Skeletal muscle cell (primary cell): ENCODE data around the gene SSRP1.
"Not testable (repeated sequence)": the region's sequence is repeated elsewhere in the genome, so short reads cannot be mapped to it uniquely, and the experiment has no call there.

Experiments
- DNase-seq: peaks from one replicate; pipeline ENCODE4 v3.0.0-alpha.2; 2010; ENCODE audit warnings: low read depth
- H3K4me3 ChIP-seq: 2 replicates; pipeline ENCODE4 v1.5.1; 2011; ENCODE audit warnings: low read depth, mild to moderate bottlenecking, control low read depth, low read length, moderate library complexity

Gene SSRP1

DNA sequence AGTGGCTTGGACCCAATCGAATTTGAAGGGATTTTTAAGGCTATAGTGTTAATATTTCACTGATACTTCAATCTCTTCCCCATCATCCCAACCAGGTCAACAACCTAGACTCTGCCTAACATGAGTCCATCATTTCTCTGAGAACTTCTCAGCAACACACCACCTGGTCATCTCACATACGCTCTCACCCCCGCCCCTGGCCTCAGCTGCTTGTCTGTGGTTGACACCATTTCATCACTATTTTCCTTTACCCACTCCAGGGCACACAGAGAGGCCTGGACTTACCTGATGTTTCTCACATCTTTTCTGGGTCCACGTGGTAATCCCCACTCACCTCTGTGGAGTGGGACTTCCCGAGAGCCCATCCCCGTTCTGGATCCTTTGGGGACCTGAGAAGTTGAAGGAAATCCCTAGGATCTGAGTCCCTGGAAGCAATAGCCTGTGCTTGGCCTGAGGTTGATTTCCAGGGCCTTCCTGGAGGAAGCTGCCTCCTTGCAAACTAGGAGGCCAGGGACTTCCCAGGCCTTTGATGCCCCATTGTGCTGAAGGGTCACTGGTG is 5.6 kb upstream of the SSRP1 start:
- no peak for DNase-seq
- H3K4me3 ChIP-seq = no peak overlapping the region

GRCh38 chr11:57340039-57340615 is 4.4 kb upstream of the SSRP1 start:
- no peak for DNase-seq

DNA sequence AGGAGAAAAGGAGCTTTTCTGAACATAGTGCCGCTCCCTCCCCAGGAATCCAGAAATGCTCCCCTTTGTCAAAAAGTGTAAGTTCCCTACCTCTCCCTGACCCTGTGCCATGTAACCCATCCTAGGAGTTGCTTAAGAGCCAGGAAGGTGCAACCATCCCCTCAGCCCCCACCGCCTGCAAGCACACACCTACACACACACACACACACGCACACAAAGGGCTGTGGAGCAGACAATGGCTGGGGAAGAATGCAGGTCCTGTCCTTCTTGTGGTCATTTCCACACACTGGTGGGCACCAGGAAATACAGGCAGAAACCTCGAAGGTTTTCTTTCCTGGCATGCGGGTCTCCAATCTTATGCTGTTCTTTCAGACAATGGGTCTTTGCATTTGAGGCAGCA is 3.6 kb upstream of the SSRP1 start:
- no peak for DNase-seq
- H3K4me3 ChIP-seq = no peak overlapping the region

More at GRCh38 chr11:57340039-57340615, 4.4 kb upstream of the SSRP1 start:
- no peak overlapping the region for H3K4me3 ChIP-seq

GRCh38 chr11:57338142-57338541 is 2.5 kb upstream of the SSRP1 start, which contains the start of gene P2RX3:
TSS of gene P2RX3 (plus strand) at chr11:57338352. CDS start at chr11:57338551, 199 bp downstream.
- H3K4me3 ChIP-seq = no peak within 1 kb of the TSS
- no peak for DNase-seq

- H3K4me3 ChIP-seq, DNase-seq: not testable (repeated sequence)
Measured at GRCh38 chr11:57336856-57337255, 1.2 kb upstream of the SSRP1 start.

GRCh38 chr11:57336111-57336666 is 497 bp upstream of the SSRP1 start:
- DNase-seq = no peak
- peak overlapping the region; percentile 75 for H3K4me3 ChIP-seq

DNA sequence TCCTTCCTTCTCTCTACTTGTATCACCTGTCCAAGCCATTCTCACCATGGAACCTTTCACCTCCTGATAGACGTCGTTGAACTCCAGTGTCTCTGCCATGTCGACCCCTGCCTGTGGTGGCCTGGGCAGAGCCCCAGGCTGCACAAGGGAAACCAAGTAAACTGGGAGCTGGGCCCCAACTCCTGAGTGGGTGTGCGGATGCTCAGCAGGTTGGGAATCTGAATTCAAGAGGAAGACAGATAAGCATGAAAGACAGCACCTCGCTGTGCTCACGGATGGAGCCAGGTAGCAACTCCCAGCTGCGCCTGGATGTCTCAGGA is 709 bp downstream of the SSRP1 start:
- peak overlapping the region; percentile 75 for H3K4me3 ChIP-seq
- no peak for DNase-seq

GRCh38 chr11:57332694-57333440 is 2.8 kb downstream of the SSRP1 start:
- no peak for DNase-seq
- no peak overlapping the region for H3K4me3 ChIP-seq

- H3K4me3 ChIP-seq = no peak overlapping the region
- no peak for DNase-seq
Measured at GRCh38 chr11:57331720-57332119, 4.0 kb downstream of the SSRP1 start.

GRCh38 chr11:57330029-57330428 is 5.7 kb downstream of the SSRP1 start:
- no peak overlapping the region for H3K4me3 ChIP-seq
- no peak for DNase-seq

GRCh38 chr11:57327721-57328120 is 8.0 kb downstream of the SSRP1 start:
- DNase-seq = no peak
- H3K4me3 ChIP-seq = no peak overlapping the region

- no peak for DNase-seq
- peak overlapping the region; percentile 48 for H3K4me3 ChIP-seq
Measured at GRCh38 chr11:57325735-57326048, 10.0 kb downstream of the SSRP1 start.

DNA sequence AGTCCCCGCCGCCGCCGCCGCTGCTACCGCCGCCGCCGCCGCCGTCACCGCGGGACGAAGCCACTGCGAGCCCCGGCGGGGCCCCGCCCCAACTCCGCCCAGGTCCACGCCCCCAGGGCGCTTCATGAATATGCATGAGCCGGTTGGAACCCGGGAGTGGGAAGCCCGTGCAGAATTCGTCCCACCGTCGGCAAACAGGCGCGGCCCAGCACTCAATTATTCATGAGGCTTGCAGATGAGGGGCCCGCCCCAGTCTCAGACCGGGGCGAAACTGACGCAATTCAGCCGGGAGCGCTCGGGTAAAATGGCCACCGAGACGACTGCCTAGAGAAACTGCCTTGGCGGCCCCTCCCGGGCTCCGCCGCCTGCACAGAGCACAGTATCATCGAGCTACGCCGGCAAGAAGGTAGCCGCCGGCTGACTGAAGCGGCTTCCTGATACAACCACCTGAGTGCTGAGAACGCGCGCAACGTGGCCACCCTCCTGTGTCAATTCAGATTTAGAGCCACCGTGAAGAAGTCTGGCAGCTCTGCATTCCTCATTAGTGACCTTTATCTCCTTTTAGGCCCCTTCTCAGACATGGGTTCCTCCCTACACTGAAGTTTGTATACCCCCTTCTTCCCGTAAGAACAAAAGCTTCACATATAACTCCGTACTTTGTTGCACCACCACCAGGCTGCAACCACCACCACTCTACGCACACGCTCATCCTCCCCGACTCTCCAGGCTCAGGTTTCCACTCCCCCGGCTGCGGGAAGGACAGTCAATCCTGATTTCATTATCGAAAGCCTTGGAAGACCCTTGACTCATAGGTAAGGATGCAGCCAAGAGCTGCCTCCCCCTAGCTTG is 10.6 kb downstream of the SSRP1 start, which contains the start of gene TNKS1BP1:
Gene TNKS1BP1, minus strand, starts transcription at position 67 of the 849 bp plus-strand sequence. CDS start 3,067 bp downstream, outside the sequence.
- DNase-seq = peak; percentile 93
- H3K4me3 ChIP-seq = peak within 1 kb of the TSS; percentile 94

DNA sequence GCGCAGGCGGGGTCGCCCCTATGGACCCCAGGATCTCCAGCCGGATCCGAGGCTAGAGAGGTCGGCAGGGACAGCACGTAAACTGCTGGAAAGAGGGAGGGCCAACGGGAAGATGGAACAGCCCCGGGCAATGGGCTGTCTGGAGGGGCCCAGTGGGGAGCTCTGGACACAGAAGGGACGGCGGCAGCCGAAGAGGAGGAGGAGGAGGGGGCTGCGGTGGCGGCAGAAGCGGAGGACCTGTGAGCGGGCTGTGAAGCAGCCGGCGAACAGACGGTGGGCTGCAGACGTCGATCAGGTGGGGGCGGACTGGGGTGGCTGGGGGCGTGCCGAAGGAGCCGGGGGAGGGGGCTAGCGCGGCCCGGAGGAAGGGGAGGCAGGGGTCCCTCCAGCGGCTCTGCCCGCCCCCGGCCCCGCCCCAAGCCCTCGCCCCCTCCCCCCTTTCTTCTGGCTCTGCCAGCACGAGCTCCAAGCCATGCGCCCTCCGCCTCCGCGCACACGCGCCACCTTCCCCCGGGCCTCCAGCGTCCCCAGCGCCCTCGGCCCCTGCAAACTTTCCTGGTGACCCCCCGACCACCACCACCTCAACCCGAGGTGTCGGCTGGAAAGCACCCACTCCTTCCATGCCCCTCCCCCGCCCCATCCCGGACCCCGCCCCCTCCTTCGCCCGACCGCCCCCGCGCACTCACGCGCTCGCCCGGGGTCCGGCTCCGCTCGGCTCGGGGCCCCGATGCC is 11.4 kb downstream of the SSRP1 start:
- H3K4me3 ChIP-seq = peak overlapping the region; percentile 94
- no peak for DNase-seq

GRCh38 chr11:57323855-57324153 is 11.9 kb downstream of the SSRP1 start:
- H3K4me3 ChIP-seq = peak overlapping the region; percentile 94
- no peak for DNase-seq

DNA sequence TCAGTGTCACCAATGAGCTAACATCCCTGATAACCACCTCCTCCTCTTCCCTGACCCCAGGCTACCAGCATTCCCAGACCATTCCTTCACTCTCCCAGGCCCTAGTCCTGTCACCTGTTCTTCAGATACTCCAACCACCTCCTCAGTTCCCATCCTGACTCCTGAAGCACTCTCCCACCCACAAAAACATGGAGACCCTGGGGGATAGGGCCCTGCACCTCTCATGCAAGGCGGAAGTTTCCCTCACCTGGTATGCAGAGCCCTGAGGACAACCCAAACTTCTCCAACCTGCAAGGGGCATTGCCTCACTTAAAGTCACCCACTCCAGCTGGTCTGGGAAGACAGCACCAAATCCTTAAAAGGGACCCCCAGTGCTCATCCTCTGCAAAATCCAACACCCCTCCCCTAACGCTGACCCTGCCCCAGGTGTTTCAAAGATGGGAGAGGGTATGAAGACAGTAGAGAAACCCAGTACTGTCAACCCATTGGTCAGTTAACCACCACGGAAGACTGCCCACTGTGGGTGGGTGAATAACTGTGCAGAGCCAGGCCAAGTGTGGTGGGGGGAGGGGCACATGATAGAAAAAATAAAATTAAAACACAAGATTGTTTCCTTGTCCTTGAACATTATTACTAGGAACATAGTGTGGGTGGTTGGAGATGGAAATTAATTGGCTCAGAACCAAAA is 12.4 kb downstream of the SSRP1 start:
- peak overlapping the region; percentile 94 for H3K4me3 ChIP-seq
- DNase-seq = no peak

DNA sequence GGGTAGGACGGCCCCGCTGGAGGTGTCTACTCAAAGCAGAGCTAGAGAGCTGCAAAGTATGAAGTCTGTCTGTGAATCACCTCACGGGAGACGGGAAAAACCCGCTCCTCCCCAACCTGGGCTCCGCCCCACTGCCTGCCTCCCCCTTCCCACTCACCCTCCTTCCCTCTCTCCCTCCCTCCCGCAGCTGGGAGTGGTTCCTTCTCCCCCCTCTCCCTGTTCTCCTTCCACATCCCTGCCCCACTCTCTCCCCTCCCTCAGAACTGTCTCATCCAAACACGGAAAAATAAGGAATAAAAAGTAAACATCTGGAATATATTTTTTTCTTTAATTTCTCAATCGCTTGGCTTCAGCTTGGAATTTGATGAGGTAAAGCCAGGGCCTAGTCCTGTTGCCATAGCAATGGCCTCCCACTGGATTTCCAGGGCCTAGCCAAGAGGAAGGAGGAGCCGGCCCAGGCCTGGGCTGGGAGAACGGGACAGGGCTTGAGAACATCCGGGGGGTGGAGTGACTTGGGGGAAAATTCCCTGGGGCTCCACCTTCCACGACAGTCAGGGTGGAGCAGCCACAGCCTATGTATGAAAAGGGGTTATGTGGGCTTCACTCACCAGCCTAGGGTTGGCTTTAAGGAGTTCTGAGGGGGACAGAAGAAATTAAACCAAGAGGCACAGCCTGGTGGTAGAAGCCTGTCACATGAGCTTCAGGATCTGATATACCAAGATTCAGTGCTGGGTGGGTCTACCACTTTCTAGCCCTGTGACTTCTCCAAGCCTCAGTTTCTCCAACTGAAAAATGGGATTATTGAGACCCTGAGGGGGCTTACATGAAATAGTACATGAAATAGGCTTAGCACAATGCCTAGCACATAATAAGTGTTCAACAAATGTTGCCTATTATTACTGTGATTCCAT is 13.2 kb downstream of the SSRP1 start:
- peak overlapping the region; percentile 94 for H3K4me3 ChIP-seq
- DNase-seq = peak; percentile 93
